WTC11 (cell line): ENCODE measurements around the gene PXMP2. TPM values are rescaled to one million over a fixed set of nuclear protein-coding genes. Genes with fewer than 3 reads are reported as not detected.

ENCODE experiments used
- ATAC-seq: fragments of 200-7000 bp; cut with Tn5 transposase; 2 replicates; pipeline ENCODE4 v1.10.0; 2021; ENCODE audit warnings: mild to moderate bottlenecking, moderate library complexity
- CTCF ChIA-PET: fragments of 300-600 bp; sonication (Branson Sonifier 250); formaldehyde crosslinking; loops from one replicate; lab custom pipeline; 2021; ENCODE audit warnings: antibody characterized with exemption; lab: Charles Lee
- POLR2A ChIA-PET: fragments of 350-600 bp; sonication (Branson Sonifier 250); formaldehyde crosslinking; loops from one replicate; lab custom pipeline; 2021; ENCODE audit warnings: antibody characterized with exemption; lab: Charles Lee
- DNase-seq: peaks from one replicate; pipeline ENCODE4 v3.0.0; 2021; ENCODE audit warnings: low spot score
- H3K27ac Mint-ChIP-seq: 2 replicates; pipeline ENCODE4 v1.8.0; 2021; ENCODE audit warnings: mixed read lengths
- H3K27me3 Mint-ChIP-seq: 2 replicates; pipeline ENCODE4 v1.8.0; 2021; ENCODE audit warnings: low read depth, mild to moderate bottlenecking, moderate library complexity, mixed read lengths
- H3K36me3 Mint-ChIP-seq: 2 replicates; pipeline ENCODE4 v1.8.0; 2021; ENCODE audit warnings: mixed read lengths
- H3K4me1 Mint-ChIP-seq: 2 replicates; pipeline ENCODE4 v1.8.0; 2022; ENCODE audit warnings: mixed read lengths
- H3K4me3 Mint-ChIP-seq: 2 replicates; pipeline ENCODE4 v1.8.0; 2021; ENCODE audit warnings: mild to moderate bottlenecking, moderate library complexity, mixed read lengths
- H3K9me3 Mint-ChIP-seq: 2 replicates; pipeline ENCODE4 v1.8.0; 2021; ENCODE audit warnings: mixed read lengths
- ATF6 ChIP-seq: sonication (generic); formaldehyde crosslinking; IDR thresholded peaks from 2 replicates; pipeline ENCODE4 v1.8.1; 2023; ENCODE audit warnings: mild to moderate bottlenecking, missing genetic modification reagents
- CTCF ChIP-seq: fragments of 200-600 bp; IDR thresholded peaks from 2 replicates; pipeline ENCODE4 v1.8.0; 2022; ENCODE audit warnings: antibody characterized with exemption
- ESRRA ChIP-seq: sonication (generic); formaldehyde crosslinking; IDR thresholded peaks from 2 replicates; pipeline ENCODE4 v1.8.1; 2022; ENCODE audit warnings: mild to moderate bottlenecking, missing genetic modification reagents, borderline replicate concordance
- FOXJ3 ChIP-seq: sonication (generic); formaldehyde crosslinking; IDR thresholded peaks from 2 replicates; pipeline ENCODE4 v1.9.0; 2021; ENCODE audit warnings: missing genetic modification reagents, mild to moderate bottlenecking, borderline replicate concordance
- HMGXB4 ChIP-seq: sonication (generic); formaldehyde crosslinking; IDR thresholded peaks from 2 replicates; pipeline ENCODE4 v1.8.1; 2023; ENCODE audit warnings: mild to moderate bottlenecking, moderate library complexity, missing genetic modification reagents
- IRF1 ChIP-seq: sonication (generic); formaldehyde crosslinking; IDR thresholded peaks from 2 replicates; pipeline ENCODE4 v1.8.0; 2023; ENCODE audit warnings: missing genetic modification reagents
- JUN ChIP-seq: sonication (generic); formaldehyde crosslinking; IDR thresholded peaks from 2 replicates; pipeline ENCODE4 v1.8.0; 2023; ENCODE audit warnings: mild to moderate bottlenecking, missing genetic modification reagents
- MXD4 ChIP-seq: fragments of 250-450 bp; sonication (Bioruptor Pico); IDR thresholded peaks from 2 replicates; pipeline ENCODE4 v1.8.0; 2021; ENCODE audit warnings: mild to moderate bottlenecking, moderate library complexity, borderline replicate concordance
- NR1H2 ChIP-seq: sonication (generic); formaldehyde crosslinking; IDR thresholded peaks from 2 replicates; pipeline ENCODE4 v1.9.0; 2021; ENCODE audit warnings: mild to moderate bottlenecking, moderate library complexity, missing genetic modification reagents
- PREB ChIP-seq: sonication (generic); formaldehyde crosslinking; IDR thresholded peaks from 2 replicates; pipeline ENCODE4 v1.8.1; 2022; ENCODE audit warnings: mild to moderate bottlenecking, missing genetic modification reagents, moderate library complexity, borderline replicate concordance
- SOX15 ChIP-seq: fragments of 250-450 bp; sonication (Bioruptor Pico); IDR thresholded peaks from 2 replicates; pipeline ENCODE4 v1.9.0; 2021; ENCODE audit warnings: mild to moderate bottlenecking
- SP1 ChIP-seq: sonication (generic); formaldehyde crosslinking; conservative IDR thresholded peaks from 2 replicates; pipeline ENCODE4 v1.8.1; 2022; ENCODE audit warnings: missing genetic modification reagents
- TEAD4 ChIP-seq: sonication (generic); formaldehyde crosslinking; IDR thresholded peaks from 2 replicates; pipeline ENCODE4 v1.8.0; 2022; ENCODE audit warnings: mild to moderate bottlenecking, missing genetic modification reagents
- TP53 ChIP-seq: sonication (generic); formaldehyde crosslinking; IDR thresholded peaks from 2 replicates; pipeline ENCODE4 v1.8.1; 2023; ENCODE audit warnings: mild to moderate bottlenecking, missing genetic modification reagents
- ZNF219 ChIP-seq: sonication (generic); formaldehyde crosslinking; IDR thresholded peaks from 2 replicates; pipeline ENCODE4 v1.8.0; 2023; ENCODE audit warnings: missing genetic modification reagents, mild to moderate bottlenecking, borderline replicate concordance
- ZNF396 ChIP-seq: fragments of 250-450 bp; sonication (Bioruptor Pico); IDR thresholded peaks from 2 replicates; pipeline ENCODE4 v1.8.0; 2021; ENCODE audit warnings: mild to moderate bottlenecking, moderate library complexity, borderline replicate concordance
- ZNF423 ChIP-seq: fragments of 250-450 bp; sonication (Bioruptor Pico); IDR thresholded peaks from 2 replicates; pipeline ENCODE4 v2.1.2; 2022; ENCODE audit warnings: mild to moderate bottlenecking, moderate library complexity
- total RNA-seq: library from RNA; stranded (reverse); gene quantifications from 3 replicates; pipeline ENCODE4 v1.2.3, GENCODE V29; 2021
- TF ChIP-seq, protein P1 (sequence below): sonication (generic); formaldehyde crosslinking; IDR thresholded peaks from 2 replicates; pipeline ENCODE4 v1.8.1; 2022; ENCODE audit warnings: mild to moderate bottlenecking, moderate library complexity, missing genetic modification reagents
- TF ChIP-seq, protein P2 (sequence below): fragments of 250-450 bp; sonication (Bioruptor Pico); IDR thresholded peaks from 2 replicates; pipeline ENCODE4 v1.9.0; 2021; ENCODE audit warnings: mild to moderate bottlenecking, borderline replicate concordance
- TF ChIP-seq, protein P3 (sequence below): sonication (generic); formaldehyde crosslinking; IDR thresholded peaks from 2 replicates; pipeline ENCODE4 v1.8.0; 2022; ENCODE audit warnings: mild to moderate bottlenecking, missing genetic modification reagents

The PXMP2 gene
- total RNA-seq, 1 experiment from 2014 or later = 12.6 TPM

DNA sequence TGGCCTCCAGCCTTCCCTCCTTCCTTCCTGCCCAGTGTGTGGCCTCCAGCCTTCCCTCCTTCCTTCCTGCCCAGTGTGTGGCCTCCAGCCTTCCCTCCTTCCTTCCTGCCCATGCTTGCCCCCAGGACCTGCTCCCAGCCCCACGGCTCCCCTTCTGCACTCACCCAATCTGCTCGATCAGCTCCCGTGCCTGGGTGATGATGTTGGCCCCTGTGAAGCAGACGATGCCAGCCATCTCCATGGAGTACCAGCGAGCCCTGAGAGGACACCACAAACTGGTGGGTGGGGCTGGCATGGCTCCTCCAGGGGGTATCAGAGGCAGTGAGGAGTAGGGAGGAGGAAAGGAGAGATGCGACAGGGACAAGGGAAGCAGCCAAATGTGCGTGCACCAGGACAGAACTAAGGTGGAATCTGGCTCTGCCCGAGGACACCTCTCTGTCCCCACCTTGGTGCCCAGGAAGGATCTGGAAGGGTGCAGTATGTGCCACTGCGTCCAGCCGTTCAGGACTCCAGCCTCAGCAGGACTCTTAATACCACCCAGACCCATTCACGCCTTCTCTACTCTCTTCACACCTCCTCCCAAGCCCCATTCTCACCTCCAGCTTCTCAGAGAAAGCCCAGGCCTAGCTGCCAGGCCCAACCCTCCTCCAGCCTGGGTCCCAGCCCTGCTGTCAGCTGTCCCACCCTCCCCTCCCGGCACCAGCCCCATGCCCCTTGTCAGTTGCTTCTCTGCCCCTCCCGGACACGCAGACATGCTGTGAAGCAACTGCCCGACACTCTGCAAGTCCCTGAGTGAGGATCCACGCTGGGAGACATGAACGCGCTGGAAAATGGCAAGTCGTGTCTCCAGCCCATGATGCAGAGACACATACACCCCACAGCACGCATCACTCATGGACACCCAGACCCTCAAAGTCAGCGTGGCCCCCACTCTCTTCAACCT lies 22.9 kb upstream of the PXMP2 start:
- DNase-seq (no peak), ATAC-seq (no peak)
- ChIA-PET POLR2A (no interaction called here), CTCF (interaction anchor here (1.0 kb wide), 1 partner anchor 26 kb away, joined by 3 read pairs; no protein-coding TSS in a partner anchor)
- Mint-ChIP-seq H3K27ac (no peak overlapping the region), H3K9me3 (no peaks in the 10 kb centered on the region), H3K27me3 (no peaks in the 10 kb centered on the region), H3K36me3 (peaks cover 90% of the 10 kb centered on the region), H3K4me1 (no peaks in the 10 kb centered on the region), H3K4me3 (no peak overlapping the region)
- TF ChIP-seq ZNF396 (no peak), CTCF (no peak), SP1 (CRISPR knock-in tag) (no peak), ZNF219 (CRISPR knock-in tag) (no peak), FOXJ3 (CRISPR knock-in tag) (no peak), TEAD4 (CRISPR knock-in tag) (no peak), ATF6 (no peak)
- TF ChIP-seq, protein P1, sequence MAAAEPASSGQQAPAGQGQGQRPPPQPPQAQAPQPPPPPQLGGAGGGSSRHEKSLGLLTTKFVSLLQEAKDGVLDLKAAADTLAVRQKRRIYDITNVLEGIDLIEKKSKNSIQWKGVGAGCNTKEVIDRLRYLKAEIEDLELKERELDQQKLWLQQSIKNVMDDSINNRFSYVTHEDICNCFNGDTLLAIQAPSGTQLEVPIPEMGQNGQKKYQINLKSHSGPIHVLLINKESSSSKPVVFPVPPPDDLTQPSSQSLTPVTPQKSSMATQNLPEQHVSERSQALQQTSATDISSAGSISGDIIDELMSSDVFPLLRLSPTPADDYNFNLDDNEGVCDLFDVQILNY (CRISPR knock-in tag) = no peak
- TF ChIP-seq, protein P2, sequence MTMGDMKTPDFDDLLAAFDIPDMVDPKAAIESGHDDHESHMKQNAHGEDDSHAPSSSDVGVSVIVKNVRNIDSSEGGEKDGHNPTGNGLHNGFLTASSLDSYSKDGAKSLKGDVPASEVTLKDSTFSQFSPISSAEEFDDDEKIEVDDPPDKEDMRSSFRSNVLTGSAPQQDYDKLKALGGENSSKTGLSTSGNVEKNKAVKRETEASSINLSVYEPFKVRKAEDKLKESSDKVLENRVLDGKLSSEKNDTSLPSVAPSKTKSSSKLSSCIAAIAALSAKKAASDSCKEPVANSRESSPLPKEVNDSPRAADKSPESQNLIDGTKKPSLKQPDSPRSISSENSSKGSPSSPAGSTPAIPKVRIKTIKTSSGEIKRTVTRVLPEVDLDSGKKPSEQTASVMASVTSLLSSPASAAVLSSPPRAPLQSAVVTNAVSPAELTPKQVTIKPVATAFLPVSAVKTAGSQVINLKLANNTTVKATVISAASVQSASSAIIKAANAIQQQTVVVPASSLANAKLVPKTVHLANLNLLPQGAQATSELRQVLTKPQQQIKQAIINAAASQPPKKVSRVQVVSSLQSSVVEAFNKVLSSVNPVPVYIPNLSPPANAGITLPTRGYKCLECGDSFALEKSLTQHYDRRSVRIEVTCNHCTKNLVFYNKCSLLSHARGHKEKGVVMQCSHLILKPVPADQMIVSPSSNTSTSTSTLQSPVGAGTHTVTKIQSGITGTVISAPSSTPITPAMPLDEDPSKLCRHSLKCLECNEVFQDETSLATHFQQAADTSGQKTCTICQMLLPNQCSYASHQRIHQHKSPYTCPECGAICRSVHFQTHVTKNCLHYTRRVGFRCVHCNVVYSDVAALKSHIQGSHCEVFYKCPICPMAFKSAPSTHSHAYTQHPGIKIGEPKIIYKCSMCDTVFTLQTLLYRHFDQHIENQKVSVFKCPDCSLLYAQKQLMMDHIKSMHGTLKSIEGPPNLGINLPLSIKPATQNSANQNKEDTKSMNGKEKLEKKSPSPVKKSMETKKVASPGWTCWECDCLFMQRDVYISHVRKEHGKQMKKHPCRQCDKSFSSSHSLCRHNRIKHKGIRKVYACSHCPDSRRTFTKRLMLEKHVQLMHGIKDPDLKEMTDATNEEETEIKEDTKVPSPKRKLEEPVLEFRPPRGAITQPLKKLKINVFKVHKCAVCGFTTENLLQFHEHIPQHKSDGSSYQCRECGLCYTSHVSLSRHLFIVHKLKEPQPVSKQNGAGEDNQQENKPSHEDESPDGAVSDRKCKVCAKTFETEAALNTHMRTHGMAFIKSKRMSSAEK = no peak

DNA sequence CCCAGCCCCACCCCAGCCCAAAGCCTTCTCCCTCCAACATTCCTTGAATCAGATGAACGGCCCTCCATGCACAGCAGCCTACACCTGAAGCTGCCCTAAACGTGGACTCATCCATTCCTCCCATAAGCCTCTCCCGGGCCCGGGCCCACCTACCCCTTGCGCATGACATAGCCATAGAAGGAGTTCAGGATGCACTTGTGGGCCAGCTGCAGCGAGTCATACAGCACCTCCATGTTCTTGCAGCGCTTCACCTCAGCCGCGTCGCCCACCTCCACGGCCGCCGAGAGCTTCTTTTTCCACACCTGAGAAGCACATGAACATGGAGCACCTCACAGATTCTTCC lies 22.3 kb upstream of the PXMP2 start:
- H3K27me3 Mint-ChIP-seq = no peaks in the 10 kb centered on the region
- no peak for DNase-seq
- POLR2A ChIA-PET = no interaction called here
- no peak overlapping the region for H3K27ac Mint-ChIP-seq
- H3K4me3 Mint-ChIP-seq = no peak overlapping the region
- H3K9me3 Mint-ChIP-seq = no peaks in the 10 kb centered on the region
- H3K36me3 Mint-ChIP-seq = peaks cover 90% of the 10 kb centered on the region
- no peaks in the 10 kb centered on the region for H3K4me1 Mint-ChIP-seq
- CTCF ChIA-PET = no interaction called here
- no peak for ATAC-seq
- TF ChIP-seq, protein P3, sequence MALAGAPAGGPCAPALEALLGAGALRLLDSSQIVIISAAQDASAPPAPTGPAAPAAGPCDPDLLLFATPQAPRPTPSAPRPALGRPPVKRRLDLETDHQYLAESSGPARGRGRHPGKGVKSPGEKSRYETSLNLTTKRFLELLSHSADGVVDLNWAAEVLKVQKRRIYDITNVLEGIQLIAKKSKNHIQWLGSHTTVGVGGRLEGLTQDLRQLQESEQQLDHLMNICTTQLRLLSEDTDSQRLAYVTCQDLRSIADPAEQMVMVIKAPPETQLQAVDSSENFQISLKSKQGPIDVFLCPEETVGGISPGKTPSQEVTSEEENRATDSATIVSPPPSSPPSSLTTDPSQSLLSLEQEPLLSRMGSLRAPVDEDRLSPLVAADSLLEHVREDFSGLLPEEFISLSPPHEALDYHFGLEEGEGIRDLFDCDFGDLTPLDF = no peak
- TF ChIP-seq HMGXB4 (CRISPR knock-in tag) (no peak), SOX15 (CRISPR knock-in tag) (no peak), MXD4 (CRISPR knock-in tag) (no peak), TP53 (CRISPR knock-in tag) (no peak), IRF1 (CRISPR knock-in tag) (no peak), JUN (no peak), ZNF423 (CRISPR knock-in tag) (no peak), SP1 (CRISPR knock-in tag) (no peak), PREB (CRISPR knock-in tag) (no peak), NR1H2 (CRISPR knock-in tag) (no peak), ESRRA (CRISPR knock-in tag) (no peak)
